ENCODE results near the gene ATG13. TPM values are rescaled to one million over a fixed set of nuclear protein-coding genes. Genes with fewer than 3 reads are reported as not detected.

The ATG13 gene
- total and polyA plus RNA-seq, 2 of the 4 experiments (the other 2 are of a cell fraction), result 43.0 to 49.7 TPM

DNA sequence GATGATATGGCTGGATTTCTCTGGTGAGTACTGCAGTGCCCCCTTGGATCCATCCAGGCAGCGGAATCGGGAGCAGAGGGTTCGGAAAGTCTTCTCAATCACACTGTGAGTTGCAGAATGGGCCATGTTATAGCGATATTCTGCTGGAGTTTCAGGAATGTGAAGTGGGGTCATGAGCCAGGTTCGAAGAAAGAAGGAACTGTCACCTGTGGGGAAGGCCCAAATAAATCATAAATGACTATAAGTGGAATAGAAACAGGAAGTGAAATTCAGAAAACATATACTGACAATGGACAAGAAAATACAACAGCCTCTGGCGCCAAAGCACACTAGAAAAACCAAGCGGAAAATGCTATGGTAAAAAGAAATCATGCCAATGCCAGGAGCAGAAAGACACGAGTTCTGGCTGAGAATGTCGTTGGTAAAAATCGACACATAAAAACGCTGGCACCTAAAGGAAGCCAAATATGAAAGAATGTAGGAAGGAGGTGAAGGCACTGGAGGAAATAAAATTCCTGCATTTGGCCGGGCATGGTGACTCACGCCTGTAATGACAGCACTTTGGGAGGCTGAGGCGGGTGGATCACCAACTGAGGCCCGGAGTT lies 13.5 kb upstream of the ATG13 start:
- no peak overlapping the region for H3K18ac ChIP-seq (ENCODE audit: low read depth, low read length)
- in situ Hi-C loops (cut with MboI; ENCODE audit: low sequenced_read_pairs), result no loop called here
- dilution Hi-C loops (cut with HindIII; ENCODE audit: low sequenced_read_pairs, unreplicated experiment), result no loop called here
- no peak overlapping the region for H4K5ac ChIP-seq (ENCODE audit: low read depth, low read length)
- H3K14ac ChIP-seq (replicated peaks; ENCODE audit: low read depth, low read length), result no peak overlapping the region
- no peak overlapping the region for H2BK120ac ChIP-seq (ENCODE audit: low read depth, low read length)
- BruUV-seq (replicated peaks), result no TSS peak
- H3K56ac ChIP-seq (ENCODE audit: extremely low read depth, insufficient read depth, low read length), result no peak overlapping the region
- H3K9me1 ChIP-seq (ENCODE audit: insufficient read depth, low read length), result 0 out of 2 replicates have a peak, but pooled peaks cover 3% of the 10 kb centered on the region
- no peak overlapping the region for H2AK9ac ChIP-seq (replicated peaks; ENCODE audit: low read depth, low read length, poor library complexity)
- H2BK5ac ChIP-seq (ENCODE audit: low read depth, low read length, poor library complexity, severe bottlenecking), result no peak overlapping the region
- no peaks in the 10 kb centered on the region for H3K9me3 ChIP-seq (ENCODE audit: control insufficient read depth, insufficient read depth, low read length)
- H3K27ac ChIP-seq (ENCODE audit: insufficient read depth, low read length), result no peak overlapping the region
- no peak overlapping the region for H3K4ac ChIP-seq (ENCODE audit: low read depth, low read length)
- H3K79me1 ChIP-seq (ENCODE audit: low read depth in 1 of 2, low read length in 2 of 2), result peaks cover 0 to 3% of the 10 kb centered on the region in 2 experiments; a peak in 1 of 4 replicates
- H3K4me3 ChIP-seq (ENCODE audit: insufficient read depth, low read depth, low read length), result no peak overlapping the region
- no peak overlapping the region for H3K4me2 ChIP-seq (ENCODE audit: low read depth, low read length)
- TF ChIP-seq, protein P1, sequence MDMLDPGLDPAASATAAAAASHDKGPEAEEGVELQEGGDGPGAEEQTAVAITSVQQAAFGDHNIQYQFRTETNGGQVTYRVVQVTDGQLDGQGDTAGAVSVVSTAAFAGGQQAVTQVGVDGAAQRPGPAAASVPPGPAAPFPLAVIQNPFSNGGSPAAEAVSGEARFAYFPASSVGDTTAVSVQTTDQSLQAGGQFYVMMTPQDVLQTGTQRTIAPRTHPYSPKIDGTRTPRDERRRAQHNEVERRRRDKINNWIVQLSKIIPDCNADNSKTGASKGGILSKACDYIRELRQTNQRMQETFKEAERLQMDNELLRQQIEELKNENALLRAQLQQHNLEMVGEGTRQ (IDR thresholded peaks at IDR 0.05; ENCODE audit: low read depth, low read length), result no peak
- no peak for TF ChIP-seq MXI1 (IDR thresholded peaks at IDR 0.05; ENCODE audit: borderline replicate concordance, low read depth, low read length)
- no peak for TF ChIP-seq MAZ (IDR thresholded peaks at IDR 0.05; ENCODE audit: borderline replicate concordance, low read depth, low read length)
- no peak for TF ChIP-seq RAD21 (IDR thresholded peaks at IDR 0.05; ENCODE audit: low read length)
- no peak for TF ChIP-seq CEBPB (IDR thresholded peaks at IDR 0.05; ENCODE audit: low read depth, low read length)
- TF ChIP-seq RCOR1 (IDR thresholded peaks at IDR 0.05; ENCODE audit: insufficient replicate concordance, low read length), result no peak
- no peak for TF ChIP-seq MAFK (IDR thresholded peaks at IDR 0.05; ENCODE audit: low read depth, low read length)
- TF ChIP-seq RFX5 (IDR thresholded peaks at IDR 0.05; ENCODE audit: low read depth, low read length), result no peak
- TF ChIP-seq FOS (IDR thresholded peaks at IDR 0.05; ENCODE audit: low read depth, low read length), result no peak
- no peak for TF ChIP-seq NFE2L2 (IDR thresholded peaks at IDR 0.05; ENCODE audit: low read depth, low read length)
- TF ChIP-seq, protein P2, sequence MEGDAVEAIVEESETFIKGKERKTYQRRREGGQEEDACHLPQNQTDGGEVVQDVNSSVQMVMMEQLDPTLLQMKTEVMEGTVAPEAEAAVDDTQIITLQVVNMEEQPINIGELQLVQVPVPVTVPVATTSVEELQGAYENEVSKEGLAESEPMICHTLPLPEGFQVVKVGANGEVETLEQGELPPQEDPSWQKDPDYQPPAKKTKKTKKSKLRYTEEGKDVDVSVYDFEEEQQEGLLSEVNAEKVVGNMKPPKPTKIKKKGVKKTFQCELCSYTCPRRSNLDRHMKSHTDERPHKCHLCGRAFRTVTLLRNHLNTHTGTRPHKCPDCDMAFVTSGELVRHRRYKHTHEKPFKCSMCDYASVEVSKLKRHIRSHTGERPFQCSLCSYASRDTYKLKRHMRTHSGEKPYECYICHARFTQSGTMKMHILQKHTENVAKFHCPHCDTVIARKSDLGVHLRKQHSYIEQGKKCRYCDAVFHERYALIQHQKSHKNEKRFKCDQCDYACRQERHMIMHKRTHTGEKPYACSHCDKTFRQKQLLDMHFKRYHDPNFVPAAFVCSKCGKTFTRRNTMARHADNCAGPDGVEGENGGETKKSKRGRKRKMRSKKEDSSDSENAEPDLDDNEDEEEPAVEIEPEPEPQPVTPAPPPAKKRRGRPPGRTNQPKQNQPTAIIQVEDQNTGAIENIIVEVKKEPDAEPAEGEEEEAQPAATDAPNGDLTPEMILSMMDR (conservative IDR thresholded peaks at IDR 0.05; ENCODE audit: low read depth, low read length), result no peak
- no peak for TF ChIP-seq POLR2A (IDR thresholded peaks at IDR 0.05; ENCODE audit: low read depth, low read length)
- TF ChIP-seq, protein P3, sequence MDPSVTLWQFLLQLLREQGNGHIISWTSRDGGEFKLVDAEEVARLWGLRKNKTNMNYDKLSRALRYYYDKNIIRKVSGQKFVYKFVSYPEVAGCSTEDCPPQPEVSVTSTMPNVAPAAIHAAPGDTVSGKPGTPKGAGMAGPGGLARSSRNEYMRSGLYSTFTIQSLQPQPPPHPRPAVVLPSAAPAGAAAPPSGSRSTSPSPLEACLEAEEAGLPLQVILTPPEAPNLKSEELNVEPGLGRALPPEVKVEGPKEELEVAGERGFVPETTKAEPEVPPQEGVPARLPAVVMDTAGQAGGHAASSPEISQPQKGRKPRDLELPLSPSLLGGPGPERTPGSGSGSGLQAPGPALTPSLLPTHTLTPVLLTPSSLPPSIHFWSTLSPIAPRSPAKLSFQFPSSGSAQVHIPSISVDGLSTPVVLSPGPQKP (IDR thresholded peaks at IDR 0.05; ENCODE audit: borderline replicate concordance, low read depth, low read length), result no peak
- no peak for TF ChIP-seq CHD1 (IDR thresholded peaks at IDR 0.05; ENCODE audit: low read depth, low read length)
- no peaks in the 10 kb centered on the region for H3K27me3 ChIP-seq (ENCODE audit: control insufficient read depth, insufficient read depth, low read length)
- intact Hi-C loops (cut with micrococcal nuclease), result no loop called here
- DNase-seq (no peak), ATAC-seq (ENCODE audit: low read depth) (no peak)
- POLR2A ChIA-PET (ENCODE audit: unreplicated experiment), result no interaction called here
- no peak overlapping the region for H2AK5ac ChIP-seq (ENCODE audit: low read depth, low read length)
- 0 out of 2 replicates have a peak, but pooled peaks cover 1% of the 10 kb centered on the region for H3K4me1 ChIP-seq (ENCODE audit: control insufficient read depth, insufficient read depth, low read length)
- H2BK20ac ChIP-seq (ENCODE audit: low read depth, low read length), result no peak overlapping the region
- H3K36me3 ChIP-seq (ENCODE audit: control insufficient read depth, insufficient read depth, low read length), result 0 out of 2 replicates have a peak, but pooled peaks cover 4% of the 10 kb centered on the region
- H4K20me1 ChIP-seq (ENCODE audit: insufficient read depth, low read length), result no peaks in the 10 kb centered on the region
- CTCF ChIA-PET, result no interaction called here
- H2BK15ac ChIP-seq (ENCODE audit: low read depth, low read length), result no peak overlapping the region
- no peak overlapping the region for H4K91ac ChIP-seq (ENCODE audit: insufficient read depth, low read depth, low read length)
- no peak overlapping the region for H3K9ac ChIP-seq (ENCODE audit: low read depth, low read length)
- WGBS, 2 experiments (ENCODE audit: extremely low coverage in 2 of 2, insufficient read length in 1 of 2), result 86% methylated on average over 4 of the region's 15 CpGs; no CpG with 5 or more reads in 1 of the 2 experiments
- no peak overlapping the region for H2AFZ ChIP-seq (replicated peaks; ENCODE audit: low read length, poor library complexity)
- H3K23ac ChIP-seq (ENCODE audit: low read depth, low read length), result no peak overlapping the region
- H4K8ac ChIP-seq (ENCODE audit: low read depth in 2 of 2, low read length in 2 of 2), result no peak overlapping the region

Measured in IMR-90 (cell line).